ENCODE results near the gene NXPE3.
"Not testable (repeated sequence)": the region's sequence is repeated elsewhere in the genome, so short reads cannot be mapped to it uniquely, and the experiment has no call there.

NXPE3 gene

DNA sequence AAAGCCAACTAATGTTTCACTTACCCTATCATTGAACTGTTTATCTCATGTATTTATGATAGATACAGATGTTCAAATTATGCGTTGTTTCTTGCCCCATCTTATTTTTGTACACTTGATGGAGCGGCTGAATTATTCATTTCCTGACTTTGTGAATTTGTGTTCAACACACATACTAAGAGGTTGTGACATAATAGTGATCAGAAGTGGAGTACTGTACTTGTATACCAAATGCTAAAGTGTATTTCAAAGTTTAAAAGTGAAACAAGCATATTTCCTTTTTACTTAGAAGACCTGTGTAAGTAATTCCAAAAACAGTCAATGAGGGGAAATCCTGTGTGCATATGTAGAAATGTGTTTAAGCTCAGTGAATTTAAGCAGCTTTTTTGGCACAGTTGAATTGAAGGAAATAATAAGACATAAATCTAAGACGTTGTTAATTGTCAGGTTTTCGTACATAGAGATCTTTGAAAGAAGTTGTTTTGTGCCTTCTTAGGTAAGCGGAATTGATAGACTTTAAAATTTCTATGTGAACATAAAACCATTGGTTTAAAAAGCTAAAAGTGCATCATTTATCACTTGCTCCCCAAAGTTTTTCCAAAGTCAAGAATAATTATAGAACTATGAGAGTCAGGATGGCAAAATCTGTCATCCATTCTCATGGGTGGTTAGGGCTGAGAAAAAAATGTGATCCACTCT is 72.2 kb downstream of the NXPE3 start:
- no peak for DNase-seq (ENCODE audit: low read depth in 2 of 2, low spot score in 1 of 2)

DNA sequence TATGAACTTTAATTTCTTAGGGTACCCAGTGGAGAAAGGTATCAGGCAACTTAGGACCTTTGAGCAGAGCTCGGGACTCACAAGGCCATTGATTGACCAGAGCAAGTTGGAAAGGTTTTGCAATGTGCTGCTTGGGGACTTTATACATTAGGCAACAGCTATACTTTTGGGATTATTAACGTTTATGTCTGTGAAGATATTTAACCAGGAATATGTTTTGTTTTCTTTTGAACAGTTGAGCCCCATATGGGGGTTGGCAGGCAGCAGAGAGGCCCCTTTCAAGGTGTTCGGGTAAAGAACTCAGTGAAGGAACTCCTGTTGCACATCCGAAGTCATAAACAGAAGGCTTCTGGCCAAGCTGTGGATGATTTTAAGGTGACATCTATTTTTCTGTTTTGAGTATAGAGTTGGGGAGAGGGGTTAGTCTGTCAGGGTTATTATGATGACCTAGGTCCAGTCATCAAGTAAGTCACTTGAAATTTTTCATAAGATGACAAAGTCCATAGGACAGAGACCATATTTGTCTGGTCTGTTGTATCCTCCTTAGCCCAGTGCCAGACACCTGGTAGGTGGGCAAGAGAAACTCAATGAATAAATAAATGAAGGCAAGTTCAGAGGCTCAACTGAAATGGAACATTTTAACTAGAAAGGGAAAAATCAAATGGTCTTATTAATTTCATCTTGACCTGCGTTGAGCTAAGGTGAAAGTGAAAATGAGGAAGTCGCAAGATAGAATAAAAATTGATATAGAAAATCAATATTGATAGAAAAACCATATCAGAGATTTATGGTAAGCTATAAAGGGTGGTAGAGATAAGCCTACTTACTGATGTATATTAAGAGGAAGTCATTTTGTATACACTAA is 73.1 kb downstream of the NXPE3 start:
- DNase-seq (ENCODE audit: low read depth in 2 of 2, low spot score in 1 of 2), result no peak

GRCh38 chr3:101852983-101853840 is 74.2 kb downstream of the NXPE3 start:
- DNase-seq (ENCODE audit: low read depth in 2 of 2, low spot score in 1 of 2), result no peak

DNA sequence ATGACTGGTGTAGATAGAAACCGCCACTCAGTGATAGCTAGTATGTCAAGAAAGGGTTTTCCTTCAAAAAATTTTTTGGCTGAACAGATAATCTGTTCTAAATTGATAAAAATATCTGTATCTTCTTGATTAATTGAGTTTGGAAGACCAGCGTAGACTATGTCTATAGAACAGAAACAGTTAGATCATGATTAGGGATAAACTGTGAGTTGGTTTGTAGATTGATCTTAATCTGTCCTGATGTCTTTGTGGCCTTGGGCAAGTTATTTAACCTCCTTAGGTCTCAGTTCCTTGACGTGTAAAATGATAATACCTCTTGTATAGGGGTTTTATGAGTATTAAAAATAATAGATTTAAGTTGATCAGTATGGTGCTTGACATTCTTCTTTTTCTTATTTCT is 75.0 kb downstream of the NXPE3 start:
- no peak for DNase-seq (ENCODE audit: low read depth in 2 of 2, low spot score in 1 of 2)

DNA sequence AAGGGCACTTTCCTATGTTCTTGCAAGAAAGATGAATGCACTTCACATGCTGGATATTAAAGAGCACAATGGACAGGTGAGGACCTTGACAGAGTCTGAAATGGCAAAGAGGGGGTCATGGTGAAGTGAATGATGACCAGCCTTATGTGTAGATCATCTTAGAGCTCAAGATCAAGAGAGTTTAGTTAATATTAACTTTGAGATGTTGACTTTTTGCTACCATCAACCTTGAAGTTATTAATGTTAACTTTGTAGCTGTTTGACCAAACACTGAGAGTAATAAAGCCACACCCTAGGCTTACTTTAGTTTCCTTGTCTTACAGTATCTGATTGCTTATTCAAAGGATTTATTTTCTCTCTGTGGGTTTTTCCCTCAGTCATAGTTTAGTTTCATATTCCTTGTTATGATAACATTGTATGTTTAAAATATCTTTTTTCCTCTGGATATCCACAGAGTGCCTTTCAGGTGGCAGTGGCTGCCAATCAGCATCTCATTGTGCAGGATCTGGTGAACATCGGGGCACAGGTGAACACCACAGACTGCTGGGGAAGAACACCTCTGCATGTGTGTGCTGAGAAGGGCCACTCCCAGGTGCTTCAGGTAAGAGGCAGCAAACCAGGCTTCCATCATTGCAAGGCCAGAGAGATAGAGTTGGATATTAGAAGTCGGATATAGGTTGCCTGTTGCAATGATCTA is 75.7 kb downstream of the NXPE3 start:
- no peak for DNase-seq (ENCODE audit: low read depth in 2 of 2, low spot score in 1 of 2)

DNA sequence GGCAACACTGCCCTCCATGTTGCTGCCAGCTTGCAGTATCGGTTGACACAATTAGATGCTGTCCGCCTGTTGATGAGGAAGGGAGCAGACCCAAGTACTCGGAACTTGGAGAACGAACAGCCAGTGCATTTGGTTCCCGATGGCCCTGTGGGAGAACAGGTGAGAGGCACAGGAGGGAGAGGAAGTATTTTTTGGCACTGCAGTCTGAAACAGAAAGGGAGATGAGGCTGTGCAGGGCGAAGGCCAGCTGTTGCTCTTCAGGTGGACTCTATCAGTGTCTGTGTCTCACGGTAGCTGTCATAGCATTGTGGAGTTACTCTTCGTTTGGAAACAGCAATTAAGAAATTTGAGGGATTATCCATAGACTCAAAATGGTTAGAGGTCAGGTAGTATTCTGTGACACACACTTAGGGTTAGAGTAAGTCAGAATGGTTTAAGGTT is 78.3 kb downstream of the NXPE3 start:
- DNase-seq (ENCODE audit: low read depth in 2 of 2, low spot score in 1 of 2), result no peak

DNA sequence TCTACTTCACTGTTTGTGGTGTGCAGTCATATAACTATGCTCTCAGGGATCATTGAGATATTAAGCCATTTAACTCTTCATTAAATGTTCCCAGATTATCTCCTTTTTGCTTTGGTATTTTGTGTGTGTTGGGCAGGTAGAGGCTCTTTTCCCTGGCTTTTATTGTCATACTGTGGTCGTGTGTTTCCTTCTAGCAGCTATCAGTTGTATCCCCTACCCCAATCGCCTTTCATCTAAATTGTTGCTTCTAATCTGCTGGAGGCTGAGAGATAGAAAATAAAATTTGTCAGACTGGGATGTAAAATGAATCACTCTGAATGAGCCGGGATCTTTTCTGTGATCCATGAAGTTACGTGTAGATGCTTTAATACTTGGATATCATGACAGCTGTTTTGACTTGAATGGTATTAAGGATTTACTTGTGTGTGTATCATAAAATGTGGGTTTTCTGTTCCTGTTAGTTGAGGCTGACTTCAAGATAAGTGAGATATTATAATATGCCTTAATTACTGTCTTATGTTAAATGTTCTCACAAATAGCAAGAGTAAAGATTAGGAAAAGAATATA is 79.5 kb downstream of the NXPE3 start:
- DNase-seq (ENCODE audit: low read depth in 2 of 2, low spot score in 1 of 2), result no peak

DNA sequence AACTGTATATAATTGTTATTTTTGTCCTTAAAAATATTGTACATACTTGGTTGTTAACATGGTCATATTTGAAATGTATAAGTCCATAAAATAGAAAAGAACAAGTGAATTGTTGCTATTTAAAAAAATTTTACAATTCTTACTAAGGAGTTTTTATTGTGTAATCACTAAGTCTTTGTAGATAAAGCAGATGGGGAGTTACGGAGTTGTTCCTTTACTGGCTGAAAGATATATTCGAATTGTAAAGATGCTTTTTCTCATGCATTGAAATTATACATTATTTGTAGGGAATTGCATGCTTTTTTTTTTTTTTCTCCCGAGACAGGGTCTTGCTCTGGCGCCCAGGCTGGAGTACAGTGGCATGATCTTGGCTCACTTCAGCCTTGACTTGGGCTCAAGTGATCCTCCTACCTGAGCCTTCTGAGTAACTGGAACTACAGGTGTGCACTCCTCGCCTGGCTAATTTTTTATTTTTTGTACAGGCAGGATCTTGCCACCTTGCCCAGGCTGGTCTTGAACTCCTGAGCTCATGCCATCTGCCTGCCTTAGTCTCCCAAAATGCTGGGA is 81.0 kb downstream of the NXPE3 start:
- DNase-seq (ENCODE audit: low read depth in 2 of 2, low spot score in 1 of 2), result no peak

- DNase-seq (ENCODE audit: low read depth in 2 of 2, low spot score in 1 of 2), result no peak
Measured at GRCh38 chr3:101861212-101861788, 82.3 kb downstream of the NXPE3 start.

DNA sequence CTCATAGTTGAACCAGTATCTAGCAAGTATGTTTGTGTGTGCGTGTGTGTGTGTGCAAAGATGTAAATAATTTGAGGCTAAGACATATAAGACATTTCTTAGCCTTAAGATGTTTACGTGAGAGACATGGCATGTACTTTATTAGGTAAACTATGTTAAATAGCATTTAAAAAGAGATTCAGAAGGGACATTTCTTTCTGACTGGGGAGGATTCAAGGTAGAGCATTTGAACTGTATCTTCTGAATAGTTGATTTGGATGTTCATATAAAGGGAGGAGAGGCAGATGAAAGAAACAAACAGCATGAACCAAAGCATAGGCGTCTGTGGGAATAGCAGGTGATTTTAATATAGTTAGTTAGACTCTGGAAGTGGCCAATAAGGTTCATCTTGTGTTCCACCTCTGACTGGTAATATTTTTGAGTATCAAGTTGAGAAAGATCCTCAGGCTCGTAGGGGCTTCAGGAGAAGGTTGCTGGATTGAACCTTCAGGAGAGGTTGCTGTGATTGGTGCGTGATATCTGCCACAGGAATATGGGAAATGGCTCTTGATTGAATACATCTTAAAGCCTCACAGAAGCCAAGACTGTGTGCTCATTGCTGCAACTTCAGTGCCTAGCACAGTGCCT is 82.9 kb downstream of the NXPE3 start:
- no peak for DNase-seq (ENCODE audit: low read depth in 2 of 2, low spot score in 1 of 2)

DNA sequence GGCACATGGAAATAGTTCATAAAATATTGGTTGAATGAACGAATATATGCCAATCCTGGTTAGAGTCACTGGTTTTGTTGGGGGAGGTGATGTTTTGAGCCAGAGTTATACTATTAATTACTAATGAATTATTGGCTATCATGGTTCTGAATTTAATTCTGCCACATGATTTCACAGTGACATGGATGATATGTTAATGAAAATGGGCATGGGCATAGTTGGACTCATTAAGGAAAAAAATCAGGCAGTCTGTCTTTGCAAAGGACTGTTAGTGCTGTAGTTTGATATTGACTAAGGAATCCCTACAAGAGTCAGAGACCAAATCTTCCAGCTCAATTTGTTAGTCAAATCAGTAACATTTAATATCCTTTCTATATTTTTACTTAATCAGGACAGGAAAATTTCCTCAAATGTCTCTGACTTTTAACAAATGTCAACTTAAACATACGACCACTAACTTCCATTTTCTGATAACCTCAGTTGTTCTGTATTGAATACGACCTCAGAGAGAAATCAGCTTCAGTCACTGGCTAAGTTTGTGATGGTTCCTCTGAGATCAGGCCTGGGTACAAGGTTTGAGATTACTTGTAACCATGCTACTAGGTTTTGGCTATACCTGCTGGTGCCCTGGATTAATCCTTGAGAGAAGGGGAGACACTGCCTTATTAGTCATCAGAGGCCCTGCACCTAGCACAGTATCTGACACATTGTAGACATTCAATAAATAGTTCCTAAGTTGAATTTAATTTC is 83.6 kb downstream of the NXPE3 start:
- no peak for DNase-seq (ENCODE audit: low read depth in 2 of 2, low spot score in 1 of 2)

DNA sequence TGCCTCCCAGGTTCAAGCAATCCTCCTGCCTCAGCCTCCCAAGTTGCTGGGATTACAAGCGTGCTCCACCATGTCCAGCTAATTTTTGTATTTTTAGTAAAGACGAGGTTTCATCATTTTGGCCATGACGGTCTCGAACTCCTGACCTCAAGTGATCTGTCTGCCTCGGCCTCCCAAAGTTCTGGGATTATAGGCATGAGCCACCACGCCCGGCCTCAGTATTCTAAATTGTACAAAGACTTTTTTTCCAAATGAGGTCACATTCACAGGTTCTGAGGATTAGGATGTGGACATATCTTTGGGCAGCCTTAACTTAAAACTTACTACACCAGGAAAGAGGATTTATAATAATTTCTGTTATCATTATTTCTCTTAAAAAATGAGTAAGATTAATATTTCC is 85.9 kb downstream of the NXPE3 start:
- not testable (repeated sequence) for DNase-seq (ENCODE audit: low read depth in 2 of 2, low spot score in 1 of 2)

- DNase-seq (ENCODE audit: low read depth in 2 of 2, low spot score in 1 of 2), result no peak
Measured at GRCh38 chr3:101865751-101866509, 86.9 kb downstream of the NXPE3 start.

GRCh38 chr3:101867511-101867910 is 88.5 kb downstream of the NXPE3 start:
- DNase-seq (ENCODE audit: low read depth in 2 of 2, low spot score in 1 of 2), result no peak

DNA sequence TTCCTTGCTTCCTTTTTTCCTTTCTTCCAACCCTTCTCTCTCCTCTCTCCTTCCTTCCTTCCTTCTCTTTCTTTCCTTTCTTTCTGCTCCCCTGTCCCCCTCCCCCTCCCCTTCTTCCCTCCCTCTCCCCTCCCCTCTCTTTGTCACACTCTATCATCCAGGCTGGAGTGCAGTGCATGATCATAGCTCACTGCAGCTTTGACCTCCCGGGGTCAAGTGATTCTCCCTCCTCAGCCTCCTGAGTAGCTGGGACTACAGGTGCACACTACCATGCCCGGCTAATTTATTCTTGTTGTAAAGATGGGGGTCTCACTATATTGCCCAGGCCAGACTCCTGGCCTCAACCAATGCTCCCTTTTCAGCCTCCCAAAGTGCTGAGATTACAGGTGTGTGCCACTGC is 89.0 kb downstream of the NXPE3 start:
- no peak for DNase-seq (ENCODE audit: low read depth in 2 of 2, low spot score in 1 of 2)

GRCh38 chr3:101868534-101869464 is 89.8 kb downstream of the NXPE3 start:
- DNase-seq (ENCODE audit: low read depth in 2 of 2, low spot score in 1 of 2), result no peak

- no peak for DNase-seq (ENCODE audit: low read depth in 2 of 2, low spot score in 1 of 2)
Measured at GRCh38 chr3:101870138-101870537, 91.1 kb downstream of the NXPE3 start.
